ENCODE measurements around the gene SUPT4H1.

- TF ChIP-seq CTCF (optimal IDR thresholded peaks at IDR 0.05 in 1 of 3, IDR thresholded peaks at IDR 0.05 in 1 of 3, conservative IDR thresholded peaks at IDR 0.05 in 1 of 3; ENCODE audit: extremely low read depth in 1 of 3, insufficient read depth in 2 of 3, low read length in 3 of 3) (no peak), EZH2 (IDR thresholded peaks at IDR 0.05; ENCODE audit: low read length) (no peak)
Measured at GRCh38 chr17:58344047-58344790, 7.8 kb downstream of the SUPT4H1 start.
